Colonic mucosa (tissue), 4 donors: ENCODE results near the gene REC114. TPM values are rescaled to one million over a fixed set of nuclear protein-coding genes. Genes with fewer than 3 reads are reported as not detected.

Experiments used
- DNase-seq: peaks from one replicate; pipeline ENCODE4 v3.0.0-alpha.2; 2020
- H3K27ac ChIP-seq: fragments of 200-600 bp; one replicate; pipeline ENCODE4 v1.8.0; 2021
- H3K27me3 ChIP-seq: fragments of 200-600 bp; one replicate; pipeline ENCODE4 v1.8.0; 2021
- H3K36me3 ChIP-seq: fragments of 200-600 bp; one replicate; pipeline ENCODE4 v1.8.0; 2021
- H3K4me1 ChIP-seq: fragments of 200-600 bp; one replicate; pipeline ENCODE4 v1.8.0; 2021; ENCODE audit warnings: mild to moderate bottlenecking
- H3K4me3 ChIP-seq: fragments of 200-600 bp; one replicate; pipeline ENCODE4 v1.8.0; 2021
- H3K9ac ChIP-seq, 2 donors: one replicate each; pipeline ENCODE4 v1.7.0; 2013; ENCODE audit warnings: control low read depth in 2 of 2, low read depth in 2 of 2, low read length in 2 of 2
- H3K9me3 ChIP-seq: fragments of 200-600 bp; one replicate; pipeline ENCODE4 v1.8.0; 2021
- CTCF ChIP-seq: fragments of 200-600 bp; IDR thresholded peaks from one replicate; pipeline ENCODE4 v1.8.0; 2022; ENCODE audit warnings: antibody characterized with exemption, mild to moderate bottlenecking
- intact Hi-C: fragments of 100-400 bp; cut with DNase I; formaldehyde crosslinking; loops from one replicate; pipeline ENCODE4 v1.14.1; 2022
- total RNA-seq, 2 donors: library from RNA; stranded (reverse); fragmentation: NEBNext Ultra II Directional in 1 of 2; extraction: Animal tissue kit (Norgen Biotek cat#: 25700) in 1 of 2; gene quantifications; one replicate each; pipeline ENCODE4 v1.2.1, GENCODE V29; 2021
- donor health status: healthy.
- donor health status: DM: no; HTN: no; CAD: no.
- donor health status: DM: no; HTN: no; CAD: no.

Gene REC114
- total RNA-seq, 2 donors from 2014 or later: not detected

- intact Hi-C loops: no loop called here
- H3K27ac ChIP-seq: peak overlapping the region; percentile 72
- no peak overlapping the region for H3K9ac ChIP-seq
- H3K9me3 ChIP-seq: no peaks in the 10 kb centered on the region
- no peak for TF ChIP-seq CTCF
- peaks cover 18% of the 10 kb centered on the region for H3K4me1 ChIP-seq
- no peaks in the 10 kb centered on the region for H3K27me3 ChIP-seq
- no peak overlapping the region for H3K4me3 ChIP-seq
- DNase-seq: peak; percentile 58
- peaks cover 4% of the 10 kb centered on the region for H3K36me3 ChIP-seq
These were observed 135.1 kb downstream of the REC114 start for GRCh38 chr15:73578026-73578425.

DNA sequence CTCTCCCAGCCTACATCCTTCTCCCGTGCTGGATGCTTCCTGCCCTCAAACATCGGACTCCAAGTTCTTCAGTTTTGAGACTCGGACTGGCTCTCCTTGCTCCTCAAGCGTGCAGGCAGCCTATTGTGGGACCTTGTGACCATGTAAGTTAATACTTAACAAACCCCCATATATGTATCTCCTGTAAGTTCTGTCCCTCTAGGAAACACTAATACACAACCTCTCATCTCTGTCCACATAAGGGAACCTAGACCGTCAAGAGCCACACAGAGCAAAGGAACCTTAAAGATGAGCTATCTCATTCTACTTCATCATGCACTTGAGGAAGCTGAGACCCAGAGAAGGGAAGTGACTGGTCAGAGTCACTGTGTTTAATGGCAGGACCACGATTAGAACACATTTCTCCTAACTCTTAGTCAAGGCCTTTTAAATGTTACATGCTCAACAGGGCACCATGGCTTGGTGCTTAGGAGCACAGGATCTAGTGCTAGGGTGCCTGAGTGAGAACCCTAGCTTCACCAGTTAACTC is 140.0 kb downstream of the REC114 start:
- DNase-seq: no peak
- Histone ChIP-seq H3K4me1 (peaks cover 3% of the 10 kb centered on the region), H3K4me3 (no peak overlapping the region), H3K9me3 (no peaks in the 10 kb centered on the region), H3K27ac (no peak overlapping the region), H3K9ac (no peak overlapping the region), H3K36me3 (peaks cover 7% of the 10 kb centered on the region), H3K27me3 (no peaks in the 10 kb centered on the region)
- TF ChIP-seq CTCF: no peak
- intact Hi-C loops: no loop called here

- no peak for TF ChIP-seq CTCF
- intact Hi-C loops: no loop called here
- Histone ChIP-seq H3K36me3 (peaks cover 7% of the 10 kb centered on the region), H3K27me3 (no peaks in the 10 kb centered on the region), H3K4me1 (peaks cover 2% of the 10 kb centered on the region), H3K9ac (no peak overlapping the region), H3K27ac (no peak overlapping the region), H3K9me3 (no peaks in the 10 kb centered on the region), H3K4me3 (no peak overlapping the region)
- no peak for DNase-seq
These were observed 140.6 kb downstream of the REC114 start for GRCh38 chr15:73583544-73583943.

- no peak overlapping the region for H3K4me3 ChIP-seq
- no peak overlapping the region for H3K27ac ChIP-seq
- no peak overlapping the region for H3K9ac ChIP-seq
- peaks cover 8% of the 10 kb centered on the region for H3K36me3 ChIP-seq
- DNase-seq: no peak
- H3K9me3 ChIP-seq: no peaks in the 10 kb centered on the region
- intact Hi-C loops: no loop called here
- TF ChIP-seq CTCF: no peak
- H3K4me1 ChIP-seq: no peaks in the 10 kb centered on the region
- no peaks in the 10 kb centered on the region for H3K27me3 ChIP-seq
These were observed 141.9 kb downstream of the REC114 start for GRCh38 chr15:73584699-73585420.

DNA sequence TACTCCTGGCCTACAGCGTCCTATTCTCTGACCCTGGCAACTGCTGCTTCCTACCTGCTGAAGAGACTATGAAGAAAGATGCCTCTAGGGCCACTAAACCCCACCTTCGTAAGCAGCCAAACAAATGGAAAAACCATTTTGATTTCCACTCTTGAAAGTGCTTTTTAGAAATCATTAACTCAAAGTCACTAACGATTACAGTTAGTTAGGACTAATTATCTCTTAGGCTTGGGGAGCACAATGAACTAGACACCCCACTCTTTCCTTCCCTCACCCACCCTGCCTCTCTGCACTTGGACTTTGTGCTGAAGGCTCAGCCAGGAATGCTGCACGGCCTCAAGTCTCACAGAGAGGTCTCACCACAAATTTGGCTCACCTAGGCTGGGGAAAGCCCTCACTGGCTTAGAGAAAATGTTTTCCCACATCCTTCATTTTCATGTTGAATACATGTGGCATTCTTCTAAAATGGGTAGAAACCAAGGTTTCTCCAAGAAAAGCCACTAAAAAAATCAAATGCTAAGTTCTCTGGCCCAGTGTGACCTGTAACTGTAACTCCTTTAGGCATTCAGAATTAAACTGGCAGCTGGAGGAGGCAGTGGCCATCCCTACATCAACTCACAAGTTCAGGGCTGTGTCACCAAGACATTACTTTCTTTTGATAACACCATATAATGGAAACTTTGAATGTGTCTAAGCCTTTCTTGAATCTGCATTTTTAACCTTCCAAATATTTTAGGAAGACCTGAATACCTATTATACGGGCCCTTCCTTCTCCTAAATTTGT is 143.1 kb downstream of the REC114 start:
- Histone ChIP-seq H3K4me1 (no peaks in the 10 kb centered on the region), H3K9me3 (no peaks in the 10 kb centered on the region), H3K9ac (no peak overlapping the region), H3K36me3 (peaks cover 11% of the 10 kb centered on the region), H3K27ac (no peak overlapping the region), H3K4me3 (no peak overlapping the region), H3K27me3 (no peaks in the 10 kb centered on the region)
- no peak for TF ChIP-seq CTCF
- no peak for DNase-seq
- intact Hi-C loops: no loop called here
